GM23338 (cell line): ENCODE results near the gene ZG16B. TPM values are rescaled to one million over a fixed set of nuclear protein-coding genes. Genes with fewer than 3 reads are reported as not detected.

Experiments
- ATAC-seq: fragments of 200-7000 bp; cut with Tn5 transposase; 3 replicates; pipeline ENCODE4 v1.9.1; 2020
- DNase-seq: peaks from one replicate; pipeline ENCODE4 v3.0.0-alpha.2; 2015; ENCODE audit warnings: low spot score
- H2AFZ ChIP-seq: fragments of 200-600 bp; sonication (generic); 2 replicates; pipeline ENCODE4 v1.8.0; 2016; ENCODE audit warnings: antibody characterized with exemption, mild to moderate bottlenecking, moderate library complexity
- H3F3A ChIP-seq: fragments of 200-600 bp; sonication (generic); replicated peaks from 2 replicates; pipeline ENCODE4 v1.8.0; 2017; ENCODE audit warnings: antibody characterized with exemption, mixed run types, low read depth
- H3K27ac ChIP-seq: fragments of 200-600 bp; sonication (generic); 2 replicates; pipeline ENCODE4 v1.6.1; 2016; ENCODE audit warnings: low read depth
- H3K27me3 ChIP-seq: fragments of 200-600 bp; sonication (generic); 2 replicates; pipeline ENCODE4 v1.8.0; 2016; ENCODE audit warnings: mild to moderate bottlenecking, mixed run types, moderate library complexity; ENCODE audit not compliant: insufficient read depth
- H3K36me3 ChIP-seq: fragments of 200-600 bp; sonication (generic); 2 replicates; pipeline ENCODE4 v1.8.0; 2016; ENCODE audit warnings: mild to moderate bottlenecking; ENCODE audit not compliant: insufficient read depth
- H3K4me1 ChIP-seq: fragments of 200-600 bp; sonication (generic); 2 replicates; pipeline ENCODE4 v1.8.0; 2016; ENCODE audit warnings: mild to moderate bottlenecking, moderate library complexity; ENCODE audit not compliant: insufficient read depth
- H3K4me2 ChIP-seq: fragments of 200-600 bp; sonication (generic); 2 replicates; pipeline ENCODE4 v1.7.1; 2017; ENCODE audit warnings: mixed run types
- H3K4me3 ChIP-seq: fragments of 200-600 bp; sonication (generic); 2 replicates; pipeline ENCODE4 v1.6.1; 2016; ENCODE audit warnings: mixed run types
- H3K79me2 ChIP-seq: fragments of 200-600 bp; sonication (generic); replicated peaks from 2 replicates; pipeline ENCODE4 v1.8.0; 2017; ENCODE audit warnings: mild to moderate bottlenecking; ENCODE audit not compliant: insufficient read depth
- H3K9me2 ChIP-seq: fragments of 200-600 bp; sonication (generic); 2 replicates; pipeline ENCODE4 v1.8.0; 2017; ENCODE audit not compliant: insufficient read depth
- H4K20me1 ChIP-seq: fragments of 200-600 bp; sonication (generic); replicated peaks from 2 replicates; pipeline ENCODE4 v1.8.0; 2017; ENCODE audit warnings: mild to moderate bottlenecking; ENCODE audit not compliant: insufficient read depth
- H3K27ac Mint-ChIP-seq: 2 replicates; pipeline ENCODE4 v1.8.0; 2020; ENCODE audit warnings: inconsistent platforms, mild to moderate bottlenecking, moderate library complexity, mixed read lengths
- H3K27me3 Mint-ChIP-seq: 3 replicates; pipeline ENCODE4 v1.8.0; 2022; ENCODE audit warnings: low read depth, mild to moderate bottlenecking, moderate library complexity, mixed read lengths, inconsistent platforms; ENCODE audit not compliant: insufficient read depth, poor library complexity
- H3K36me3 Mint-ChIP-seq: 3 replicates; pipeline ENCODE4 v1.8.0; 2021; ENCODE audit warnings: low read depth, mild to moderate bottlenecking, inconsistent platforms, moderate library complexity, mixed read lengths
- H3K4me1 Mint-ChIP-seq: 3 replicates; pipeline ENCODE4 v1.8.0; 2020; ENCODE audit warnings: mild to moderate bottlenecking, inconsistent platforms, mixed read lengths
- H3K4me3 Mint-ChIP-seq: 3 replicates; pipeline ENCODE4 v1.8.0; 2021; ENCODE audit warnings: moderate library complexity, mild to moderate bottlenecking, inconsistent platforms, mixed read lengths
- H3K9me3 Mint-ChIP-seq: 3 replicates; pipeline ENCODE4 v1.8.0; 2020; ENCODE audit warnings: moderate library complexity, mild to moderate bottlenecking, inconsistent platforms, mixed read lengths
- CREB1 ChIP-seq: fragments of 250-450 bp; sonication (Bioruptor Pico); IDR thresholded peaks from 2 replicates; pipeline ENCODE4 v1.5.0; 2020; ENCODE audit warnings: low read depth, mild to moderate bottlenecking, moderate library complexity
- EZH2 ChIP-seq: fragments of 200-600 bp; sonication (generic); IDR thresholded peaks from one replicate; pipeline ENCODE4 v1.8.0; 2017; ENCODE audit warnings: antibody characterized with exemption, mild to moderate bottlenecking, low read depth; ENCODE audit not compliant: unreplicated experiment
- EZH2phosphoT487 ChIP-seq: fragments of 200-600 bp; sonication (generic); IDR thresholded peaks from one replicate; pipeline ENCODE4 v1.8.1; 2018; ENCODE audit warnings: antibody characterized with exemption; ENCODE audit not compliant: unreplicated experiment
- JUNB ChIP-seq: IDR thresholded peaks from one replicate; pipeline ENCODE4 v1.6.1; 2016; ENCODE audit warnings: antibody characterized with exemption; ENCODE audit not compliant: unreplicated experiment
- NANOG ChIP-seq: IDR thresholded peaks from 2 replicates; pipeline ENCODE4 v1.6.1; 2016; ENCODE audit warnings: antibody characterized with exemption, borderline replicate concordance
- POLR2AphosphoS5 ChIP-seq: IDR thresholded peaks from 2 replicates; pipeline ENCODE4 v1.6.1; 2016; ENCODE audit warnings: antibody characterized with exemption, low read depth
- REST ChIP-seq: IDR thresholded peaks from one replicate; pipeline ENCODE4 v1.6.1; 2018; ENCODE audit warnings: antibody characterized with exemption; ENCODE audit not compliant: unreplicated experiment
- STAT1 ChIP-seq: IDR thresholded peaks from one replicate; pipeline ENCODE4 v1.6.1; 2016; ENCODE audit warnings: antibody characterized with exemption; ENCODE audit not compliant: unreplicated experiment
- ZNF114 ChIP-seq: fragments of 250-450 bp; sonication (Bioruptor Pico); IDR thresholded peaks from 2 replicates; pipeline ENCODE4 v1.5.0; 2020; ENCODE audit warnings: mild to moderate bottlenecking, moderate library complexity
- ZNF331 ChIP-seq: fragments of 250-450 bp; sonication (Bioruptor Pico); IDR thresholded peaks from 2 replicates; pipeline ENCODE4 v1.5.0; 2020; ENCODE audit warnings: low read depth, mild to moderate bottlenecking, moderate library complexity
- polyA plus RNA-seq: library from polyadenylated mRNA; unstranded; fragments of >200 nt; fragmentation: Nextera tagmentation; extraction: Ambion mirVana; gene quantifications from 2 replicates; pipeline ENCODE4 v1.2.1, GENCODE V29; 2016
- total RNA-seq: library from RNA; depleted of rRNA; stranded (reverse); fragments of >200 nt; shearing (Covaris generic); gene quantifications from 2 replicates; pipeline ENCODE4 v1.2.3, GENCODE V29; 2014
- TF ChIP-seq, protein P1 (sequence below), 2 experiments: fragments of 200-600 bp in 1 of 2; sonication (generic) in 1 of 2; conservative IDR thresholded peaks; 2 replicates each; pipeline versions ENCODE4 v1.5.1 to v1.6.1; 2016 to 2017; ENCODE audit warnings: antibody characterized with exemption in 2 of 2, low read depth in 2 of 2, mild to moderate bottlenecking in 2 of 2, moderate library complexity in 1 of 2
- TF ChIP-seq, protein P2 (sequence below): fragments of 250-450 bp; sonication (Bioruptor Pico); IDR thresholded peaks from 2 replicates; pipeline ENCODE4 v1.5.0; 2020; ENCODE audit warnings: mild to moderate bottlenecking, moderate library complexity
- TF ChIP-seq, protein P3 (sequence below): IDR thresholded peaks from 2 replicates; pipeline ENCODE4 v1.6.1; 2016; ENCODE audit warnings: antibody characterized with exemption

The ZG16B gene
- total and polyA plus RNA-seq, 2 experiments from 2014 or later: not detected

DNA sequence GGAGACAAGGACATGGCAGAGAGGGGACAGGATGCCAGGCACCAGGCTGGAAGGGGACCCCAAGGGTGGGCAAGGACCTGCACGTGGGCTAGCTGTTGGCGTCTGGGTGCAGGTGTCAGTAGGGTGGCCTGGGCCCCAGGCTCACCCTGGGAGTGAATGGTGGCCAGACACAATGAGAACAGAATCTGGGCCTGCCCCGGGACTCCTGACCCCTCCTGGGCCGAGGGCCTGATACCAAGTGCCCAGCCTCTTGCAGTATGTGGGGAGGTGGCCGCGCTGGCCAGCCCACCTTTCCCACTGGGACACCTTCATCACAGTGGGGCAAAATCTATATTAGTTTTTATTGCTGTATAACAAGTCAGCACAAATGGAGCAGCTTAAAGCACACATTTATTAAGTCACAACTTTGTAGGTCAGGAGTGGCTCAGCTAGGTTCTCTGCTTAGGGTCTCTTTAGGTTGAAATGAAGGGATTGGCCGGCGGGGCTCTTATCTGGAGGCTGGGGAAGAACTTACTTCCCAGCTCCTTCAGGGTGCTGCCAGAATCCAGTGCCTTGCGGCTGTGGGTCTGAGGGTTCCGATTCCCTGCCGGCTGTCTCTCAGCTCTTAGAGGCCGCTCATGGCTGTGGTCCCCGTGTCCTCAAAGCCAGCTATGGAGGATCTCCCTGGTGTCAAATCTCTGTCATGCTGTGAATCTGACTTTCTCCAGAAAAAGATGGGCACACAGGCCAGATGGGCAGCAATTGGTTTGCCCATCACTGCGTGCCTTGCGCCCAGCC, 46.3 kb upstream of the ZG16B start:
- Mint-ChIP-seq H3K27ac (no peak overlapping the region), H3K36me3 (no peaks in the 10 kb centered on the region), H3K9me3 (no peaks in the 10 kb centered on the region; the same call in 2 of the 3 replicates), H3K27me3 (peaks cover 42% of the 10 kb centered on the region), H3K4me3 (no peak overlapping the region), H3K4me1 (peaks cover 10% of the 10 kb centered on the region)
- TF ChIP-seq, protein P1, sequence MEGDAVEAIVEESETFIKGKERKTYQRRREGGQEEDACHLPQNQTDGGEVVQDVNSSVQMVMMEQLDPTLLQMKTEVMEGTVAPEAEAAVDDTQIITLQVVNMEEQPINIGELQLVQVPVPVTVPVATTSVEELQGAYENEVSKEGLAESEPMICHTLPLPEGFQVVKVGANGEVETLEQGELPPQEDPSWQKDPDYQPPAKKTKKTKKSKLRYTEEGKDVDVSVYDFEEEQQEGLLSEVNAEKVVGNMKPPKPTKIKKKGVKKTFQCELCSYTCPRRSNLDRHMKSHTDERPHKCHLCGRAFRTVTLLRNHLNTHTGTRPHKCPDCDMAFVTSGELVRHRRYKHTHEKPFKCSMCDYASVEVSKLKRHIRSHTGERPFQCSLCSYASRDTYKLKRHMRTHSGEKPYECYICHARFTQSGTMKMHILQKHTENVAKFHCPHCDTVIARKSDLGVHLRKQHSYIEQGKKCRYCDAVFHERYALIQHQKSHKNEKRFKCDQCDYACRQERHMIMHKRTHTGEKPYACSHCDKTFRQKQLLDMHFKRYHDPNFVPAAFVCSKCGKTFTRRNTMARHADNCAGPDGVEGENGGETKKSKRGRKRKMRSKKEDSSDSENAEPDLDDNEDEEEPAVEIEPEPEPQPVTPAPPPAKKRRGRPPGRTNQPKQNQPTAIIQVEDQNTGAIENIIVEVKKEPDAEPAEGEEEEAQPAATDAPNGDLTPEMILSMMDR (conservative IDR thresholded peaks at IDR 0.05; ENCODE audit: low read depth in 2 of 2): no peak
- TF ChIP-seq EZH2phosphoT487: no peak
- TF ChIP-seq NANOG: no peak
- TF ChIP-seq CREB1 (CRISPR knock-in tag): no peak
- TF ChIP-seq POLR2AphosphoS5: no peak
- no peak for TF ChIP-seq ZNF331 (CRISPR knock-in tag)
- no peak for TF ChIP-seq STAT1
- TF ChIP-seq, protein P2, sequence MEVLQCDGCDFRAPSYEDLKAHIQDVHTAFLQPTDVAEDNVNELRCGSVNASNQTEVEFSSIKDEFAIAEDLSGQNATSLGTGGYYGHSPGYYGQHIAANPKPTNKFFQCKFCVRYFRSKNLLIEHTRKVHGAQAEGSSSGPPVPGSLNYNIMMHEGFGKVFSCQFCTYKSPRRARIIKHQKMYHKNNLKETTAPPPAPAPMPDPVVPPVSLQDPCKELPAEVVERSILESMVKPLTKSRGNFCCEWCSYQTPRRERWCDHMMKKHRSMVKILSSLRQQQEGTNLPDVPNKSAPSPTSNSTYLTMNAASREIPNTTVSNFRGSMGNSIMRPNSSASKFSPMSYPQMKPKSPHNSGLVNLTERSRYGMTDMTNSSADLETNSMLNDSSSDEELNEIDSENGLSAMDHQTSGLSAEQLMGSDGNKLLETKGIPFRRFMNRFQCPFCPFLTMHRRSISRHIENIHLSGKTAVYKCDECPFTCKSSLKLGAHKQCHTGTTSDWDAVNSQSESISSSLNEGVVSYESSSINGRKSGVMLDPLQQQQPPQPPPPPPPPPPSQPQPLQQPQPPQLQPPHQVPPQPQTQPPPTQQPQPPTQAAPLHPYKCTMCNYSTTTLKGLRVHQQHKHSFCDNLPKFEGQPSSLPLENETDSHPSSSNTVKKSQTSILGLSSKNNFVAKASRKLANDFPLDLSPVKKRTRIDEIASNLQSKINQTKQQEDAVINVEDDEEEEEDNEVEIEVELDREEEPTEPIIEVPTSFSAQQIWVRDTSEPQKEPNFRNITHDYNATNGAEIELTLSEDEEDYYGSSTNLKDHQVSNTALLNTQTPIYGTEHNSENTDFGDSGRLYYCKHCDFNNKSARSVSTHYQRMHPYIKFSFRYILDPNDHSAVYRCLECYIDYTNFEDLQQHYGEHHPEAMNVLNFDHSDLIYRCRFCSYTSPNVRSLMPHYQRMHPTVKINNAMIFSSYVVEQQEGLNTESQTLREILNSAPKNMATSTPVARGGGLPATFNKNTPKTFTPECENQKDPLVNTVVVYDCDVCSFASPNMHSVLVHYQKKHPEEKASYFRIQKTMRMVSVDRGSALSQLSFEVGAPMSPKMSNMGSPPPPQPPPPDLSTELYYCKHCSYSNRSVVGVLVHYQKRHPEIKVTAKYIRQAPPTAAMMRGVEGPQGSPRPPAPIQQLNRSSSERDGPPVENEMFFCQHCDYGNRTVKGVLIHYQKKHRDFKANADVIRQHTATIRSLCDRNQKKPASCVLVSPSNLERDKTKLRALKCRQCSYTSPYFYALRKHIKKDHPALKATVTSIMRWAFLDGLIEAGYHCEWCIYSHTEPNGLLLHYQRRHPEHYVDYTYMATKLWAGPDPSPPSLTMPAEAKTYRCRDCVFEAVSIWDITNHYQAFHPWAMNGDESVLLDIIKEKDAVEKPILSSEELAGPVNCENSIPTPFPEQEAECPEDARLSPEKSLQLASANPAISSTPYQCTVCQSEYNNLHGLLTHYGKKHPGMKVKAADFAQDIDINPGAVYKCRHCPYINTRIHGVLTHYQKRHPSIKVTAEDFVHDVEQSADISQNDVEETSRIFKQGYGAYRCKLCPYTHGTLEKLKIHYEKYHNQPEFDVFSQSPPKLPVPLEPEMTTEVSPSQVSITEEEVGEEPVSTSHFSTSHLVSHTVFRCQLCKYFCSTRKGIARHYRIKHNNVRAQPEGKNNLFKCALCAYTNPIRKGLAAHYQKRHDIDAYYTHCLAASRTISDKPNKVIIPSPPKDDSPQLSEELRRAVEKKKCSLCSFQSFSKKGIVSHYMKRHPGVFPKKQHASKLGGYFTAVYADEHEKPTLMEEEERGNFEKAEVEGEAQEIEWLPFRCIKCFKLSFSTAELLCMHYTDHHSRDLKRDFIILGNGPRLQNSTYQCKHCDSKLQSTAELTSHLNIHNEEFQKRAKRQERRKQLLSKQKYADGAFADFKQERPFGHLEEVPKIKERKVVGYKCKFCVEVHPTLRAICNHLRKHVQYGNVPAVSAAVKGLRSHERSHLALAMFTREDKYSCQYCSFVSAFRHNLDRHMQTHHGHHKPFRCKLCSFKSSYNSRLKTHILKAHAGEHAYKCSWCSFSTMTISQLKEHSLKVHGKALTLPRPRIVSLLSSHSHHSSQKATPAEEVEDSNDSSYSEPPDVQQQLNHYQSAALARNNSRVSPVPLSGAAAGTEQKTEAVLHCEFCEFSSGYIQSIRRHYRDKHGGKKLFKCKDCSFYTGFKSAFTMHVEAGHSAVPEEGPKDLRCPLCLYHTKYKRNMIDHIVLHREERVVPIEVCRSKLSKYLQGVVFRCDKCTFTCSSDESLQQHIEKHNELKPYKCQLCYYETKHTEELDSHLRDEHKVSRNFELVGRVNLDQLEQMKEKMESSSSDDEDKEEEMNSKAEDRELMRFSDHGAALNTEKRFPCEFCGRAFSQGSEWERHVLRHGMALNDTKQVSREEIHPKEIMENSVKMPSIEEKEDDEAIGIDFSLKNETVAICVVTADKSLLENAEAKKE (CRISPR knock-in tag): no peak
- no peak for TF ChIP-seq EZH2
- TF ChIP-seq JUNB: no peak
- TF ChIP-seq REST: no peak
- TF ChIP-seq ZNF114 (CRISPR knock-in tag): no peak
- TF ChIP-seq, protein P3, sequence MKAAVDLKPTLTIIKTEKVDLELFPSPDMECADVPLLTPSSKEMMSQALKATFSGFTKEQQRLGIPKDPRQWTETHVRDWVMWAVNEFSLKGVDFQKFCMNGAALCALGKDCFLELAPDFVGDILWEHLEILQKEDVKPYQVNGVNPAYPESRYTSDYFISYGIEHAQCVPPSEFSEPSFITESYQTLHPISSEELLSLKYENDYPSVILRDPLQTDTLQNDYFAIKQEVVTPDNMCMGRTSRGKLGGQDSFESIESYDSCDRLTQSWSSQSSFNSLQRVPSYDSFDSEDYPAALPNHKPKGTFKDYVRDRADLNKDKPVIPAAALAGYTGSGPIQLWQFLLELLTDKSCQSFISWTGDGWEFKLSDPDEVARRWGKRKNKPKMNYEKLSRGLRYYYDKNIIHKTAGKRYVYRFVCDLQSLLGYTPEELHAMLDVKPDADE: no peak
- Histone ChIP-seq H3K79me2 (no peaks in the 10 kb centered on the region), H3K27me3 (peaks cover 29% of the 10 kb centered on the region), H3K36me3 (no peaks in the 10 kb centered on the region), H3K9me2 (no peaks in the 10 kb centered on the region), H3F3A (0 out of 2 replicates have a peak, but pooled peaks cover 3% of the 10 kb centered on the region), H4K20me1 (no peaks in the 10 kb centered on the region), H3K4me2 (no peak overlapping the region), H3K4me3 (no peak overlapping the region), H3K4me1 (peaks cover 1% of the 10 kb centered on the region; the same call in 1 of the 2 replicates), H2AFZ (no peak overlapping the region), H3K27ac (no peak overlapping the region)
- ATAC-seq (no peak), DNase-seq (no peak)
